HEK293 (cell line): ENCODE data around the gene BOC.
A peak's percentile ranks its signal among the peaks of the same experiment; 100 is the strongest.

Experiments
- CTCF ChIA-PET: fragments of 350-600 bp; formaldehyde crosslinking; extraction: SDS; loops from one replicate; lab custom pipeline; 2021; ENCODE audit warnings: antibody characterized with exemption; lab: Yijun Ruan, JAX
- POLR2A ChIA-PET: fragments of 300-600 bp; formaldehyde crosslinking; extraction: SDS; loops from one replicate; lab custom pipeline; 2020; ENCODE audit warnings: antibody characterized with exemption, inconsistent platforms; lab: Yijun Ruan, JAX
- H3K27ac ChIP-seq: fragments of 200-500 bp; sonication (Bioruptor generic); 2 replicates; pipeline ENCODE4 v1.5.1; 2014; ENCODE audit warnings: low read depth, low read length, control low read depth, inconsistent platforms; ENCODE audit errors: extremely low read depth
- H3K36me3 ChIP-seq, 2 experiments: fragments of 200-500 bp in 1 of 2; sonication (Bioruptor generic) in 1 of 2; 1 replicate in 1 of 2; 2 replicates in 1 of 2; pipeline ENCODE4 v1.5.1; 2014 to 2017; ENCODE audit warnings: inconsistent platforms in 2 of 2, low read length in 2 of 2; ENCODE audit not compliant: control insufficient read depth in 2 of 2, insufficient read depth in 1 of 2
- H3K4me1 ChIP-seq: fragments of 200-500 bp; sonication (Bioruptor generic); 2 replicates; pipeline ENCODE4 v1.5.1; 2014; ENCODE audit warnings: mild to moderate bottlenecking, low read length, inconsistent platforms; ENCODE audit not compliant: control insufficient read depth, insufficient read depth
- H3K4me3 ChIP-seq: 2 replicates; pipeline ENCODE4 v1.5.1; 2011; ENCODE audit warnings: low read depth, mild to moderate bottlenecking, control low read depth, low read length, moderate library complexity
- H3K9me3 ChIP-seq: fragments of 200-500 bp; sonication (Bioruptor generic); 2 replicates; pipeline ENCODE4 v1.5.1; 2014; ENCODE audit warnings: low read depth, low read length, inconsistent platforms; ENCODE audit not compliant: control insufficient read depth, insufficient read depth
- ATF2 ChIP-seq: fragments of 450-650 bp; formaldehyde crosslinking; IDR thresholded peaks from 2 replicates; pipeline ENCODE4 v1.5.1; 2016; ENCODE audit warnings: missing biosample characterization, missing genetic modification characterization, low read depth
- BCL11A ChIP-seq: fragments of 450-650 bp; formaldehyde crosslinking; IDR thresholded peaks from 2 replicates; pipeline ENCODE4 v1.5.1; 2016; ENCODE audit warnings: low read depth, missing biosample characterization, missing genetic modification characterization
- GLI4 ChIP-seq: fragments of 450-650 bp; formaldehyde crosslinking; IDR thresholded peaks from 2 replicates; pipeline ENCODE4 v1.5.1; 2016; ENCODE audit warnings: missing biosample characterization, missing genetic modification characterization
- GLIS1 ChIP-seq: fragments of 450-650 bp; formaldehyde crosslinking; IDR thresholded peaks from 2 replicates; pipeline ENCODE4 v1.5.1; 2016; ENCODE audit warnings: missing biosample characterization, missing genetic modification characterization
- HOXA7 ChIP-seq: sonication (generic); formaldehyde crosslinking; IDR thresholded peaks from 2 replicates; pipeline ENCODE4 v1.8.1; 2022; ENCODE audit warnings: missing genetic modification reagents, borderline replicate concordance
- MZF1 ChIP-seq: fragments of 450-650 bp; formaldehyde crosslinking; IDR thresholded peaks from 2 replicates; pipeline ENCODE4 v1.5.1; 2017; ENCODE audit warnings: missing biosample characterization, missing genetic modification characterization, borderline replicate concordance
- OSR2 ChIP-seq: fragments of 450-650 bp; formaldehyde crosslinking; IDR thresholded peaks from 2 replicates; pipeline ENCODE4 v1.5.1; 2016; ENCODE audit warnings: missing biosample characterization, missing genetic modification characterization
- PRDM6 ChIP-seq: fragments of 450-650 bp; formaldehyde crosslinking; IDR thresholded peaks from 2 replicates; pipeline ENCODE4 v1.5.1; 2017; ENCODE audit warnings: missing biosample characterization, missing genetic modification characterization
- REST ChIP-seq: fragments of 450-650 bp; formaldehyde crosslinking; IDR thresholded peaks from 2 replicates; pipeline ENCODE4 v1.5.1; 2016; ENCODE audit warnings: missing biosample characterization, missing genetic modification characterization
- ZBTB1 ChIP-seq: fragments of 450-650 bp; formaldehyde crosslinking; IDR thresholded peaks from 2 replicates; pipeline ENCODE4 v1.5.1; 2016; ENCODE audit warnings: missing biosample characterization, missing genetic modification characterization
- ZFP41 ChIP-seq: fragments of 450-650 bp; formaldehyde crosslinking; IDR thresholded peaks from 2 replicates; pipeline ENCODE4 v1.5.1; 2016; ENCODE audit warnings: missing biosample characterization, missing genetic modification characterization, borderline replicate concordance
- ZNF146 ChIP-seq: fragments of 450-650 bp; formaldehyde crosslinking; IDR thresholded peaks from 2 replicates; pipeline ENCODE4 v1.5.1; 2016; ENCODE audit warnings: missing biosample characterization, missing genetic modification characterization
- ZNF211 ChIP-seq: fragments of 450-650 bp; formaldehyde crosslinking; IDR thresholded peaks from 2 replicates; pipeline ENCODE4 v1.5.1; 2016; ENCODE audit warnings: low read depth, missing biosample characterization, missing genetic modification characterization
- ZNF274 ChIP-seq, 2 experiments: fragments of 200-500 bp in 1 of 2; fragments of 450-650 bp in 1 of 2; sonication (Bioruptor generic) in 1 of 2; formaldehyde crosslinking in 1 of 2; IDR thresholded peaks; 2 replicates each; pipeline versions ENCODE4 v1.5.1 to v1.6.1; 2014 to 2016; ENCODE audit warnings: borderline replicate concordance in 1 of 2, inconsistent platforms in 1 of 2, low read length in 1 of 2, missing biosample characterization in 1 of 2, missing genetic modification characterization in 1 of 2
- ZNF280D ChIP-seq: fragments of 450-650 bp; formaldehyde crosslinking; IDR thresholded peaks from 2 replicates; pipeline ENCODE4 v1.5.1; 2016; ENCODE audit warnings: missing biosample characterization, missing genetic modification characterization
- ZNF776 ChIP-seq: fragments of 450-650 bp; formaldehyde crosslinking; IDR thresholded peaks from 2 replicates; pipeline ENCODE4 v1.5.0; 2017; ENCODE audit warnings: missing biosample characterization, missing genetic modification characterization, borderline replicate concordance
- ZNF843 ChIP-seq: fragments of 450-650 bp; formaldehyde crosslinking; IDR thresholded peaks from 2 replicates; pipeline ENCODE4 v1.5.1; 2016; ENCODE audit warnings: missing biosample characterization, missing genetic modification characterization
- TF ChIP-seq, protein P1 (sequence below): fragments of 450-650 bp; formaldehyde crosslinking; IDR thresholded peaks from 2 replicates; pipeline ENCODE4 v1.5.1; 2016; ENCODE audit warnings: missing biosample characterization, missing genetic modification characterization

BOC gene

DNA sequence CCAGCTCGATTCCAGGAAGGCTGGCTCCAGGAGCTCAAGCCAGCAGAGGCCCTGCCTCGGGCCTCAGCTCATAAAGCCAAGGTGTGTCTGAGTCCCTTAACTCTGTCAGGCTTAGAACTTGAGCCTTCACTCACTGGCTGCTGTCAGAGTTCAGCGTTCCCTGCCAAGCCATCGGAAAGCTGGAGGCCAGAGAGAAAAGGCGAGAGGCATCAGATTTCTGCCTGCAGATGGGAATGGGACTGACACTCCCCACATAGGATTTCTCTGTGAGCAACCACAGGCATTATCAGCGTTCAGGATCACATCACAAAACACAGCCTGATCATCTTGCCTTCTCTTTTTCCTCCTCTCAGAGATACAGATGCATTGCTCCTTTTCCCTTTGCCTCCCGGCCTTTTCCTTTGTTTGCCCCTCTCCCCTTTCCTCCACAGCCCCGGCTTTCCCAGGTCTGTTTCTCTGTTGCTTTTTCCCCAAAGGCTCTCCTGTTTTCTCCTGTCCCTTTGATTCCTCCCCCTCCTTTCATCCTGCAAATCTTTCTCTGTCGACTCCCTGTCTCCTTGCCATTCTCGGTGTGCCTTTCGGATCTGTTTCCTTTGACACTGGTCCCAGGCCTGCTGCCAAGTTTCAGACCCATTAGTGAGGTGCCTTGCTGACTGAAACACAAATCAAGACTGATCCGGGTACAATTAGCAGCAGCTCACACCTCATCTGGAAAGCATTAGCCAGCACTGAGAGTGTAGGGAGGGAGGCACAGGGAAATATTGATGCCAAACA, 44.5 kb upstream of the BOC start (continued):
- peak; percentile 30; the same call in 1 of the 2 replicates for TF ChIP-seq PRDM6
- peak; percentile 82 for TF ChIP-seq ZNF843 (tag by site-specific recombination)
- peak; percentile 77 for TF ChIP-seq GLIS1 (tag by site-specific recombination)

GRCh38 chr3:113167825-113168801, 43.2 kb upstream of the BOC start:
- Histone ChIP-seq H3K36me3 (no peaks in the 10 kb centered on the region), H3K27ac (peak overlapping the region; percentile 94), H3K4me3 (no peak overlapping the region), H3K4me1 (peaks cover 11% of the 10 kb centered on the region), H3K9me3 (no peaks in the 10 kb centered on the region)
- ChIA-PET CTCF (interaction anchor here (0.6 to 1.0 kb wide), 3 partner anchors 21 to 120 kb away, joined by 3 to 4 read pairs (median 4); no protein-coding TSS in a partner anchor), POLR2A (no interaction called here)
- TF ChIP-seq HOXA7 (no peak), OSR2 (tag by site-specific recombination) (peak; percentile 86), ATF2 (tag by site-specific recombination) (no peak; the same call in 1 of the 2 replicates), PRDM6 (peak; percentile 94), GLI4 (tag by site-specific recombination) (no peak), MZF1 (tag by site-specific recombination) (peak; percentile 71), BCL11A (tag by site-specific recombination) (no peak), ZFP41 (tag by site-specific recombination) (no peak), ZNF776 (tag by site-specific recombination) (no peak), REST (no peak), ZNF211 (tag by site-specific recombination) (no peak), ZNF146 (tag by site-specific recombination) (no peak), ZNF280D (tag by site-specific recombination) (no peak), ZNF274 (IDR thresholded peaks at IDR 0.05; ENCODE audit: low read length) (no peak), ZNF274 (tag by site-specific recombination; IDR thresholded peaks at IDR 0.05; ENCODE audit: borderline replicate concordance) (no peak), ZBTB1 (peak; percentile 54; the same call in 1 of the 2 replicates)
- TF ChIP-seq, protein P1, sequence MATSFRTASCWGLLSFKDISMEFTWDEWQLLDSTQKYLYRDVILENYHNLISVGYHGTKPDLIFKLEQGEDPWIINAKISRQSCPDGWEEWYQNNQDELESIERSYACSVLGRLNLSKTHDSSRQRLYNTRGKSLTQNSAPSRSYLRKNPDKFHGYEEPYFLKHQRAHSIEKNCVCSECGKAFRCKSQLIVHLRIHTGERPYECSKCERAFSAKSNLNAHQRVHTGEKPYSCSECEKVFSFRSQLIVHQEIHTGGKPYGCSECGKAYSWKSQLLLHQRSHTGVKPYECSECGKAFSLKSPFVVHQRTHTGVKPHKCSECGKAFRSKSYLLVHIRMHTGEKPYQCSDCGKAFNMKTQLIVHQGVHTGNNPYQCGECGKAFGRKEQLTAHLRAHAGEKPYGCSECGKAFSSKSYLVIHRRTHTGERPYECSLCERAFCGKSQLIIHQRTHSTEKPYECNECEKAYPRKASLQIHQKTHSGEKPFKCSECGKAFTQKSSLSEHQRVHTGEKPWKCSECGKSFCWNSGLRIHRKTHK (tag by site-specific recombination), result no peak
